Tracheal epithelial cell (primary cell): Measurements from ENCODE around the gene LRRC37A. TPM values are rescaled to one million over a fixed set of nuclear protein-coding genes. Genes with fewer than 3 reads are reported as not detected.

Experiments
- total RNA-seq: library from RNA; depleted of rRNA; stranded (reverse); fragments of >200 nt; gene quantifications from 2 replicates; pipeline ENCODE4 v1.2.1, GENCODE V29; 2014

The LRRC37A gene
- total RNA-seq: 0.48 and 1.5 TPM in 2 replicates

DNA sequence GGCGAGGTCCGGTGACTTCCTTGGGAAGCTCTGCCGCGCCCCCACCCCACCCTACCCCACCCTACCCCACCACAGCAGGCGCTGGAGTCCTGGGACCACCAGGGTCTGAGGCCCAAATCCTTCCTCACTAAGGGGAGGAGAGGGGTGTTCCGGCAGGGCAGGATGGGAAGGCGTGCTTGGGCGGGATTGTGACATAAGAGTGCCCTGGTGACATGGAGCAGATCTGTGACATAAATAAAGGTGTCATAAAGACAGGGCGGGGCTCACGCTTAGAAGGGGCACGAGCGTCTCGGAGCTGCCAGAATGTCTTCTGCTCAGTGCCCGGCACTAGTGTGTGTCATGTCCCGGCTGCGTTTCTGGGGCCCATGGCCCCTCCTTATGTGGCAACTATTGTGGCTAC, at the start of gene LRRC37A:
TSS of gene LRRC37A (plus strand) at position 301 of the 400 bp plus-strand sequence. CDS start at position 304, 3 bp downstream.

DNA sequence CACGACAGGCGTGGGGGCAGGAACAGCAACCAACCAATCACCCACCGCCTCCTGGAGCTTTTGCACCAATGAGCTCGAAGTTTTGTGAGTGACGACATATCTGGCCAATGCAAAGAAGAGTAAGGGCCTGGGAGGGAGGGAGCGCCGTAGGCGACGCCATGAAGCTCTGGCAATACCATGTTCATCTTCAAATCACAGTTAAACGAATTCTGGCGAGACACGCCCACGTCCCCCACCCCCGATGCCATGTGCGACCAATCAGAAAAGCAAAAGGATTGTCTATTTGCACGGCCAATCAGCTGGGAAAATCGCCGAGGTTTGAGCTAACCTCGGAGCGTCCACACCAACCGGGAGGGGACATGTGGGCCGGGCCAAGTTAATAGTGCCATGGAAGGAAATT, 66.8 kb downstream of the LRRC37A start, which contains the start of gene ARL17B:
TSS of gene ARL17B (minus strand) at position 12 of the 400 bp plus-strand sequence. CDS start 3,369 bp downstream, outside the sequence.

Other genes with a start within 250 kb of the LRRC37A start
- 73.1 and 74.5 TPM in 2 replicates for gene KANSL1, start 101.7 kb upstream of the LRRC37A start, total RNA-seq
- 2.6 and 6.5 TPM in 2 replicates for gene ARL17B, start 66.6 kb downstream of the LRRC37A start, total RNA-seq
- gene LRRC37A2, start 217.3 kb downstream of the LRRC37A start, total RNA-seq: 1.9 and 3.4 TPM in 2 replicates